Left lobe of liver (tissue), 2 donors: ENCODE data around the gene ARMH2. TPM values are rescaled to one million over a fixed set of nuclear protein-coding genes. Genes with fewer than 3 reads are reported as not detected.
"Not testable (repeated sequence)": the region's sequence is repeated elsewhere in the genome, so short reads cannot be mapped to it uniquely, and the experiment has no call there.

ENCODE experiments used
- ATAC-seq: fragments of 200-7000 bp; cut with Tn5 transposase; one replicate; pipeline ENCODE4 v1.9.1; 2020; ENCODE audit warnings: mild to moderate bottlenecking, moderate library complexity
- DNase-seq: peaks from one replicate; pipeline ENCODE4 v3.0.0-alpha.2; 2020; ENCODE audit warnings: low spot score
- total RNA-seq: library from RNA; stranded (reverse); gene quantifications from one replicate; pipeline ENCODE4 v1.2.1, GENCODE V29; 2021
- donor health status: DM: no; HTN: no; CAD: no; lungs with moderate emphysema.
- donor health status: DM: no; HTN: yes; CAD: no.

The ARMH2 gene
- total RNA-seq, 1 donor from 2014 or later, result not detected

GRCh38 chr6:24765968-24766367, 32.7 kb downstream of the ARMH2 start:
- ATAC-seq, result not testable (repeated sequence)

GRCh38 chr6:24764833-24765828, 33.6 kb downstream of the ARMH2 start:
- not testable (repeated sequence) for ATAC-seq, DNase-seq

More at GRCh38 chr6:24765968-24766367, 32.7 kb downstream of the ARMH2 start:
- not testable (repeated sequence) for DNase-seq

- DNase-seq, result no peak
- no peak for ATAC-seq
These were observed 35.1 kb downstream of the ARMH2 start for GRCh38 chr6:24763578-24763977.

GRCh38 chr6:24761851-24762250, 36.9 kb downstream of the ARMH2 start:
- no peak for DNase-seq

GRCh38 chr6:24761193-24761835, 37.4 kb downstream of the ARMH2 start:
- DNase-seq, result no peak
- no peak for ATAC-seq

More at GRCh38 chr6:24761851-24762250, 36.9 kb downstream of the ARMH2 start:
- ATAC-seq, result no peak

- DNase-seq (no peak), ATAC-seq (no peak)
These were observed 38.5 kb downstream of the ARMH2 start for GRCh38 chr6:24760210-24760609.

GRCh38 chr6:24759718-24760117, 39.0 kb downstream of the ARMH2 start:
- no peak for ATAC-seq
- DNase-seq, result no peak

GRCh38 chr6:24757611-24758010, 41.1 kb downstream of the ARMH2 start:
- ATAC-seq, result no peak
- no peak for DNase-seq

- ATAC-seq (no peak), DNase-seq (no peak)
These were observed 43.4 kb downstream of the ARMH2 start for GRCh38 chr6:24755279-24755678.

GRCh38 chr6:24754378-24754777, 44.3 kb downstream of the ARMH2 start:
- not testable (repeated sequence) for ATAC-seq, DNase-seq

- DNase-seq, result no peak
- no peak for ATAC-seq
These were observed 45.2 kb downstream of the ARMH2 start for GRCh38 chr6:24753545-24753944.

- DNase-seq, result no peak
- no peak for ATAC-seq
These were observed 45.7 kb downstream of the ARMH2 start for GRCh38 chr6:24752917-24753492.

GRCh38 chr6:24752503-24752902, 46.2 kb downstream of the ARMH2 start:
- DNase-seq (no peak), ATAC-seq (no peak)

GRCh38 chr6:24750878-24751277, 47.8 kb downstream of the ARMH2 start:
- ATAC-seq, DNase-seq: not testable (repeated sequence)

- DNase-seq (no peak), ATAC-seq (no peak)
These were observed 49.4 kb downstream of the ARMH2 start for GRCh38 chr6:24749297-24749696.

Other genes starting within 250 kb of the ARMH2 start
- gene KIAA0319, start 152.7 kb downstream of the ARMH2 start, total RNA-seq, result not detected
- 21.8 TPM for gene TDP2, start 132.0 kb downstream of the ARMH2 start, total RNA-seq
- 43.4 TPM for gene ACOT13, start 131.8 kb downstream of the ARMH2 start, total RNA-seq
- 44.8 TPM for gene C6orf62, start 79.8 kb downstream of the ARMH2 start, total RNA-seq
- 8.4 TPM for gene GMNN, start 24.0 kb downstream of the ARMH2 start, total RNA-seq
- gene RIPOR2, start 137.0 kb upstream of the ARMH2 start, total RNA-seq, result 3.0 TPM